Adrenal gland (tissue), 12 donors: Measurements from ENCODE around the gene SLC7A14. TPM values are rescaled to one million over a fixed set of nuclear protein-coding genes. Genes with fewer than 3 reads are reported as not detected.

ENCODE experiments used
- DNase-seq, 7 donors: peaks; one replicate each; pipeline ENCODE4 v3.0.0-alpha.2; 2019 to 2020
- H3K27ac ChIP-seq, 5 donors: fragments of 200-600 bp; sonication (generic) in 4 of 5; 1 replicate in 3 of 5; 2 replicates in 2 of 5; pipeline versions ENCODE4 v1.5.1 to v1.8.0; 2016 to 2020; ENCODE audit warnings: mild to moderate bottlenecking in 1 of 5
- H3K27me3 ChIP-seq: fragments of 200-600 bp; 2 replicates; pipeline ENCODE4 v1.8.0; 2021
- H3K36me3 ChIP-seq, 2 donors: fragments of 200-600 bp; replicated peaks in 1 of 2; 1 replicate in 1 of 2; 2 replicates in 1 of 2; pipeline versions ENCODE4 v1.5.1 to v1.8.0; 2018 to 2022
- H3K4me1 ChIP-seq, 2 donors: fragments of 200-600 bp; replicated peaks in 1 of 2; 1 replicate in 1 of 2; 2 replicates in 1 of 2; pipeline versions ENCODE4 v1.5.1 to v1.8.0; 2018 to 2021
- H3K4me3 ChIP-seq, 4 donors: fragments of 200-600 bp; sonication (generic) in 3 of 4; one replicate each; pipeline ENCODE4 v1.5.1; 2016 to 2018
- H3K9me3 ChIP-seq, 3 donors: fragments of 200-600 bp; sonication (generic) in 1 of 3; replicated peaks in 1 of 3; 1 replicate in 2 of 3; 2 replicates in 1 of 3; pipeline versions ENCODE4 v1.5.1 to v1.8.0; 2016 to 2021
- POLR2A ChIP-seq, 2 donors: fragments of 450-650 bp; IDR thresholded peaks; one replicate each; pipeline ENCODE4 v1.6.1; 2017; ENCODE audit warnings: antibody characterized with exemption in 2 of 2, mild to moderate bottlenecking in 2 of 2, moderate library complexity in 1 of 2
- WGBS, 4 donors: extraction: QIAGEN DNeasy Blood & Tissue Kit in 2 of 4; methylation state at CpG; one replicate each; pipeline versions ENCODE4 v1.1.5 to v1.1.7; 2013 to 2017; 5-methylcytosine and 5-hydroxymethylcytosine counted together
- intact Hi-C, 2 donors: fragments of 100-400 bp; cut with DNase I; formaldehyde crosslinking; loops; one replicate each; pipeline versions ENCODE4 v1.14.1 to v1.15.0; 2022 to 2023
- polyA plus RNA-seq, 3 donors: library from polyadenylated mRNA; stranded (reverse); fragments of 200-250 nt in 2 of 3; fragments of 350-450 nt in 1 of 3; fragmentation: Illumina TruSeq in 1 of 3; extraction: RNeasy Lipid Tissue Mini Kit (QIAGEN cat#74804) in 1 of 3; gene quantifications; one replicate each; pipeline ENCODE4 v1.2.3, GENCODE V29; 2013 to 2014
- total RNA-seq, 9 donors: library from RNA; depleted of rRNA in 4 of 9; stranded (reverse); fragments of >200 nt in 4 of 9; fragments of 120-200 nt in 1 of 9; fragmentation: NEBNext Ultra II Directional in 1 of 9; extraction: Animal tissue kit (Norgen Biotek cat#: 25700) in 1 of 9; gene quantifications; one replicate each; pipeline versions ENCODE4 v1.1.0 to v1.2.4, GENCODE V29; 2013 to 2023
- TF ChIP-seq, protein P1 (sequence below), 6 experiments: fragments of 450-650 bp in 4 of 6; fragments of 200-600 bp in 2 of 6; sonication (generic) in 1 of 6; IDR thresholded peaks; 1 replicate in 5 of 6; 2 replicates in 1 of 6; pipeline versions ENCODE4 v1.5.1 to v1.8.0; 2016 to 2021; ENCODE audit warnings: antibody characterized with exemption in 6 of 6, mild to moderate bottlenecking in 2 of 6, moderate library complexity in 1 of 6
- donor health status: healthy with polysubstance abuse.
- donor health status: Bipolar disorder and iron deficiency.
- donor health status: DM: yes; HTN: yes; CAD: no.
- donor health status: DM: no; HTN: no; CAD: no.
- donor health status: DM: no; HTN: no; CAD: no.
- donor health status: DM: yes; HTN: yes; CAD: no.

SLC7A14 gene
- total and polyA plus RNA-seq, 12 donors, result 0.03 to 3.8 (median 0.48) TPM; not detected in 1

DNA sequence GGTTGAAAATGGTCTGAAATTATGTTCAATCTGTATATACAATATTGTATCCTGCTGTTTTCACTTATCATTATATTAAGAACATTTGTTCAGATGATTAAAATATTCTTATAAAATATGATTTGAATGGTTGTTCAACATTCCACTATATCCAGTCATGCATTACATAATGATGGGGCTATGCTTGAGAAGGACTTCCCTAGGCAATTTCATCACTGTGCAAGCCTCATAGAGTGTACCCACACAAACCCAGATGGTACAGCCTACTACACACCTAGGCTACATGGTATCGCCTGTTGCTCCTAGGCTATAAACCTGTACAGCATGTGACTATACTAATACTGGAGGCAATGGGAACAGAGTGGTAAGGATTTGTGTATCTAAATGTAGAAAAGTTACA, 30.5 kb downstream of the SLC7A14 start:
- H3K9me3 ChIP-seq, result no peaks in the 10 kb centered on the region
- no peak overlapping the region for H3K4me3 ChIP-seq
- no peak for DNase-seq
- H3K27me3 ChIP-seq, result no peaks in the 10 kb centered on the region
- no peaks in the 10 kb centered on the region for H3K36me3 ChIP-seq
- no peaks in the 10 kb centered on the region for H3K4me1 ChIP-seq
- intact Hi-C loops, result no loop called here
- 97 to 100% (median 98%) methylated on average over 1 of the region's 1 CpG for WGBS, 4 donors
- TF ChIP-seq POLR2A (IDR thresholded peaks at IDR 0.05), result no peak
- TF ChIP-seq, protein P1, sequence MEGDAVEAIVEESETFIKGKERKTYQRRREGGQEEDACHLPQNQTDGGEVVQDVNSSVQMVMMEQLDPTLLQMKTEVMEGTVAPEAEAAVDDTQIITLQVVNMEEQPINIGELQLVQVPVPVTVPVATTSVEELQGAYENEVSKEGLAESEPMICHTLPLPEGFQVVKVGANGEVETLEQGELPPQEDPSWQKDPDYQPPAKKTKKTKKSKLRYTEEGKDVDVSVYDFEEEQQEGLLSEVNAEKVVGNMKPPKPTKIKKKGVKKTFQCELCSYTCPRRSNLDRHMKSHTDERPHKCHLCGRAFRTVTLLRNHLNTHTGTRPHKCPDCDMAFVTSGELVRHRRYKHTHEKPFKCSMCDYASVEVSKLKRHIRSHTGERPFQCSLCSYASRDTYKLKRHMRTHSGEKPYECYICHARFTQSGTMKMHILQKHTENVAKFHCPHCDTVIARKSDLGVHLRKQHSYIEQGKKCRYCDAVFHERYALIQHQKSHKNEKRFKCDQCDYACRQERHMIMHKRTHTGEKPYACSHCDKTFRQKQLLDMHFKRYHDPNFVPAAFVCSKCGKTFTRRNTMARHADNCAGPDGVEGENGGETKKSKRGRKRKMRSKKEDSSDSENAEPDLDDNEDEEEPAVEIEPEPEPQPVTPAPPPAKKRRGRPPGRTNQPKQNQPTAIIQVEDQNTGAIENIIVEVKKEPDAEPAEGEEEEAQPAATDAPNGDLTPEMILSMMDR (IDR thresholded peaks at IDR 0.05), result no peak
- no peak overlapping the region for H3K27ac ChIP-seq

GRCh38 chr3:170553788-170554757, 31.8 kb downstream of the SLC7A14 start:
- Histone ChIP-seq H3K36me3 (no peaks in the 10 kb centered on the region), H3K9me3 (no peaks in the 10 kb centered on the region), H3K27me3 (no peaks in the 10 kb centered on the region), H3K4me1 (no peaks in the 10 kb centered on the region), H3K27ac (no peak overlapping the region), H3K4me3 (no peak overlapping the region)
- no peak for DNase-seq
- no peak for TF ChIP-seq POLR2A (IDR thresholded peaks at IDR 0.05)
- TF ChIP-seq, protein P1 (IDR thresholded peaks at IDR 0.05), result peak in 2 of 6 experiments; percentile 15 to 17
- intact Hi-C loops, result no loop called here
- 61 to 67% (median 64%) methylated on average over 4 of the region's 4 CpGs for WGBS, 4 donors

DNA sequence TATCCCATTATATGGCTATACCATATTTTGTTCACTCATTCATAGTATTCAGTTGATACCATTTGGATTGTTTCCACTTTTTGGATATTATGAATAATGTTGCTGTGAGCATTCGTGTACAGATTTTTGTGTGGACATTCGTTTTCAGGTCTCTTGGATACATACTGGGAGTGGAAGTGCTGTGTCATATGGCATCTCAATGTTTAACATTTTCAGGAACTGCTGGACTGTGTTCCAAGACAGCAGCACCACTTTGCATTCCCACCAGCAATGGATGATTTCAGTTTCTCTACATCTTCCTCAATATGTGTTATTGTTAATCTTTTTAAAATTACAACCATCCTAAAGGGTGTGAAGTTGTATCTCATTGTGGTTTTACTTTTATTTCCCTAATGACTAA, 34.6 kb downstream of the SLC7A14 start:
- H3K27me3 ChIP-seq, result no peaks in the 10 kb centered on the region
- no peak overlapping the region for H3K4me3 ChIP-seq
- H3K27ac ChIP-seq, result no peak overlapping the region
- H3K36me3 ChIP-seq, result no peaks in the 10 kb centered on the region
- no peaks in the 10 kb centered on the region for H3K4me1 ChIP-seq
- no peaks in the 10 kb centered on the region for H3K9me3 ChIP-seq
- 44 to 74% (median 63%) methylated on average over 2 of the region's 2 CpGs for WGBS, 4 donors
- DNase-seq, result no peak
- TF ChIP-seq, protein P1 (IDR thresholded peaks at IDR 0.05), result no peak
- TF ChIP-seq POLR2A (IDR thresholded peaks at IDR 0.05), result no peak
- intact Hi-C loops, result no loop called here

DNA sequence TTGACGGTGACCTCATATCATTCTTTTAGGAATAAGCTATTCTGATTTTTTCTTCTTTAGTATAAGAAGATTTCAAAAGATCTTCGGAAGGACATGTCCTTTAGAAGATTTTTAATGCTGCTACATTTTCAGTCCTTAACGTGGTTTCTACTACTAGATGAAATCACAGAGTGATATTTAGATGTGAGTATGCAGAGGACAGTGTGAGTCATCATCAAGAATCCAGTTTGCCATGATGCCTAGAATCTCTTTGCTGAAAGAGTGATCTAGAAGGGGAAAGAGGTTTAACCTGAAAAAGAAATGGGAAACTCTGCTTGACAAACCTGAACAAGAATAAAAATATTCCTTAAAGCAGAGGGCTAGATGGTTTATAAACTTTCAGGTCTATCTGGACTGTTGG, 43.2 kb downstream of the SLC7A14 start:
- no peak overlapping the region for H3K27ac ChIP-seq
- H3K4me1 ChIP-seq, result no peaks in the 10 kb centered on the region
- intact Hi-C loops, result no loop called here
- 75 to 89% (median 85%) methylated on average over 3 of the region's 3 CpGs for WGBS, 4 donors
- no peaks in the 10 kb centered on the region for H3K36me3 ChIP-seq
- no peak for TF ChIP-seq POLR2A (IDR thresholded peaks at IDR 0.05)
- TF ChIP-seq, protein P1 (IDR thresholded peaks at IDR 0.05), result no peak
- no peak for DNase-seq
- no peaks in the 10 kb centered on the region for H3K9me3 ChIP-seq
- H3K27me3 ChIP-seq, result no peaks in the 10 kb centered on the region
- H3K4me3 ChIP-seq, result no peak overlapping the region
